Posterior cingulate gyrus (tissue), 11 donors: ENCODE measurements around the gene CACTIN.
"Not testable (repeated sequence)": the region's sequence is repeated elsewhere in the genome, so short reads cannot be mapped to it uniquely, and the experiment has no call there.

Experiments used
- DNase-seq, 10 donors: peaks; one replicate each; pipeline versions ENCODE4 v3.0.0 to v3.0.0-alpha.2; 2020 to 2021; ENCODE audit warnings: mixed read lengths in 3 of 10
- intact Hi-C: fragments of 100-400 bp; cut with DNase I; formaldehyde crosslinking; loops from one replicate; pipeline ENCODE4 v1.15.1; 2023

The CACTIN gene

GRCh38 chr19:3648037-3648905 is 21.7 kb upstream of the CACTIN start:
- no peak for DNase-seq
- intact Hi-C loops, result no loop called here

DNA sequence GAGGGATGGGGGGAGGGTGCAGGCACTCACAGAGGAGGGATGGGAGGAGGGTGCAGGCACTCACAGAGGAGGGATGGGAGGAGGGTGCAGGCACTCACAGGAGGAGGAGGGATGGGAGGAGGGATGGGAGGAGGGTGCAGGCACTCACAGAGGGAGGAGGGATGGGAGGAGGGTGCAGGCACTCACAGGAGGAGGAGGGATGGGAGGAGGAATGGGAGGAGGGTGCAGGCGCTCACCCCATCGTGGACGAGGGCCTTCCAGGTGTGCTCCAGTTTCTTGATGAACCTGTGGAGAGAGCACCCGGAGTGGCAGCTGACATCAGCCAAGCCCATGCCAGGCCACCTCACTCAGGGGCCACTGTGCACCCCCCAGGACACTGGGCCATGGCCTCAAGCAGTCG is 20.5 kb upstream of the CACTIN start:
- intact Hi-C loops, result not testable (repeated sequence)

GRCh38 chr19:3646336-3647092 is 19.9 kb upstream of the CACTIN start:
- DNase-seq, result no peak
- intact Hi-C loops, result no loop called here

More for the DNA sequence above, 20.5 kb upstream of the CACTIN start:
- not testable (repeated sequence) for DNase-seq

DNA sequence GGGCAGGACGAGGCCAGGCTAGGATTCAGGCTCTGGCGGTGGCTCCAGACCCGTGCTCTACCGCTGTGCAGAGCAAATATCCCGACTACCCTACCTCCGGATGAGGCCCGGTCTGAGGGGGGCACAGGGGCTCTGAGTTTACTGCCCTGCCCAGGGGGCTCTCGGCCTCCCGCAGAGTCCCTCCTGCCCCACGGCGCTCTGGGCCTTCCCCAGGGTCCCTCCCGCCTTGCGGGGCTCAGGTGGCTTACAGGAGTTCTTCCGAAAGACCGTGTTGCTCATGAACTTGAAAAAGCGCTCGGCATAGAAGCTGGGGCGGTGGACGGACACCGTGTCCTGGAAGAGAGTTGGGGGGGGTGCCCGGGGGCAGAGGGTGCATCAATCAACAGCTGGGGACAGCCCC is 19.1 kb upstream of the CACTIN start:
- intact Hi-C loops, result no loop called here
- no peak for DNase-seq

GRCh38 chr19:3645067-3645396 is 18.4 kb upstream of the CACTIN start:
- intact Hi-C loops, result no loop called here
- no peak for DNase-seq

GRCh38 chr19:3644351-3645066 is 17.9 kb upstream of the CACTIN start:
- peak; percentile 84 to 99 (median 94) for DNase-seq
- intact Hi-C loops, result no loop called here

GRCh38 chr19:3643674-3644313 is 17.2 kb upstream of the CACTIN start:
- intact Hi-C loops, result no loop called here
- DNase-seq, result no peak

- intact Hi-C loops, result no loop called here
- peak in 1 of 10 donors; percentile 41 for DNase-seq
Measured at GRCh38 chr19:3642987-3643673, 16.5 kb upstream of the CACTIN start.

GRCh38 chr19:3642296-3642695 is 15.7 kb upstream of the CACTIN start:
- DNase-seq, result peak in 1 of 10 donors; percentile 45
- intact Hi-C loops, result no loop called here

DNA sequence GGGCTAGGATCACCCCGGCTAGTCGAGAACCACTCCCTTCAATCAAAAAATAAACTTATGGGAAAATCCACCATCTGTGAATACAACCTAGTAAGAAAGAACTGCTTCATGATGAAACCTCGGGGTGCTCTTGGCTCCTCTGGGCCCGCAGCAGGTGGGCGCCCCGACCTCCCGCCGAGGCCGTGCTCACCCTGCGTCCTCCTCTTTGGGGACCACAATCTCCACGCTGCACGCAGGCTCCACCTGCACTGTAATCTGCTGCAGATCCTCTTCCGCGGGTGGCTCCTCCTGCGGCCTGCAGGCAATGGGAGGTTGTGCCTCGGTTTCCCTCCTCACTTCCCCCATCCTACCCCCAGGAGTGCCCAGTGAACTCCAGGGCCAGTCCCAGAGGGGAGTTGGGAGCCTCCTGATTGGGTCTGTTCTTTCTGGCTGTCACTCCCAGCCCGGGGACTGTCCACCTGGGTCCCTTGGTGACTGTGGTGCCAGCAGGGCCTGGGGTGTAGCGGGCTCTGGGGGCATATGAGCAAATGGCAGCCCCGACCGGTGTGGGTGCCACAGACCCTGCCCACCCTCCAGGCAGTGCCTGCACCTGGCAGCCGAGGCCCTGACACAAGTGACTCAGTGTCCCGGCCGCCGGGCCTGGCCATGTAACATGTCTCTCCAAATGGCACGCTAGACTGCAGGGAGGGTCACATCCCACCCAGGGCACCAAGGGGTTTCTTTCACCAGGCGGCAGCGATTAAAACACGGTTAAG is 15.1 kb upstream of the CACTIN start:
- intact Hi-C loops, result no loop called here
- DNase-seq, result no peak

DNA sequence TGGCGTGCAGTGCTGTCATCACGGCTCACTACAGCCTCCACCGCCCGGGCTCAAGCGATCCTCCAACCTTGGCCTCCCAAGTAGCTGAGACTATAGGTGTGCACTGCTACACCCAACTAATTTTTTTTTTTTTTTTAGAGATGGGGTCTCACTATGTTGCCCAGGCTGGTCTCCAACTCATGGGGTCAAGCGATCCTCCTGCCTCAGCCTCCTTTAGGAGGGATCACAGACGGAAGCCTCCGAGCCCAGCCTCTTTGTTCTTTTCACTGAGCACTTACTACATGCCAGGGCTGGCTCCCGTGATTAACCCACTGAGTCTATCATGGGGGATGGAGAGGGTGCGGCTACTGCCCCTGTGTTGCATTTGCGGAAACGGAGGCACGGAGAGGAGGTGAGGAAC is 12.9 kb upstream of the CACTIN start:
- intact Hi-C loops, result no loop called here
- DNase-seq, result no peak

GRCh38 chr19:3638208-3639193 is 11.9 kb upstream of the CACTIN start:
- intact Hi-C loops, result no loop called here
- no peak for DNase-seq

- intact Hi-C loops, result no loop called here
Measured at GRCh38 chr19:3637621-3638020, 11.0 kb upstream of the CACTIN start.

DNA sequence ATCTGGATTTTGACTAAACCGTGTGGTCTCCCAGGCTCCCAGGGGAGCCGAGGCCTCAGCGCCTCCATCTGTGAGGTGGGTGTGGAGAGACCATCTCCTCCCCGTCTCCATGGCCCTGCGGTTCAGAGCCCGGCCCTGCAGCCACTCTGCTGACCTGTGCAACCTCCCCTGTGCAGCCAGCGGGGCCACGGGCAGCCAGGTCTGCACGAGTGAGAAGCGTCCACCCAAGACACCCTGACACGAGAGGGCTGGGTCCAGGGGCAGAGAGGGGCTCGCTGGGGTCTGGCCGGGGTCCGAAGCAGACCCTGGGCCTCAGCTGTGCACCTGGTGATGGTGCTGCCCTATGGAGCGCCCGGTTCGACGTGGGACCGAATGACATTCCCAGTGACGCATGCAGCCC is 10.4 kb upstream of the CACTIN start:
- no peak for DNase-seq
- intact Hi-C loops, result no loop called here

More at GRCh38 chr19:3637621-3638020, 11.0 kb upstream of the CACTIN start:
- DNase-seq, result no peak

DNA sequence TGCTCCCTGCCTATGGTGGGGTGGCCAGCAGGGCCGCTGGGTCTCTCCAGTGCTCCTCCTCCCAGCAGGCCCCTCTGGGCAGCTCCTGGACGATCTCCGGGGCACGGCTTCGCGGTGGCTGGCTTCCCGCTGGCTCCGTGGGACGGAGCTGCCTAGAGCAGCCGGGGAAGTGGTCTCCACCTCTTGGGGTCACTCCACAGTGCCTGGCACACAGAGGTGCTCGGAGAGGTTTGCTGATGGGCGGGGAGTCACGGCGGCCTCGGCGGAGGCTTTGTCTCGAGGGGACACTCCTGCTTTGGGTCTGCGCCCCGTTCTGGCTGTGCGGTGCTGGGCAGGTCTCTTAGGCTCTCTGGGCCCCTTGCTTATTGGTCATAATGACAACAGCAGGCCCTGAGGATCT is 9.9 kb upstream of the CACTIN start:
- intact Hi-C loops, result no loop called here
- no peak for DNase-seq

DNA sequence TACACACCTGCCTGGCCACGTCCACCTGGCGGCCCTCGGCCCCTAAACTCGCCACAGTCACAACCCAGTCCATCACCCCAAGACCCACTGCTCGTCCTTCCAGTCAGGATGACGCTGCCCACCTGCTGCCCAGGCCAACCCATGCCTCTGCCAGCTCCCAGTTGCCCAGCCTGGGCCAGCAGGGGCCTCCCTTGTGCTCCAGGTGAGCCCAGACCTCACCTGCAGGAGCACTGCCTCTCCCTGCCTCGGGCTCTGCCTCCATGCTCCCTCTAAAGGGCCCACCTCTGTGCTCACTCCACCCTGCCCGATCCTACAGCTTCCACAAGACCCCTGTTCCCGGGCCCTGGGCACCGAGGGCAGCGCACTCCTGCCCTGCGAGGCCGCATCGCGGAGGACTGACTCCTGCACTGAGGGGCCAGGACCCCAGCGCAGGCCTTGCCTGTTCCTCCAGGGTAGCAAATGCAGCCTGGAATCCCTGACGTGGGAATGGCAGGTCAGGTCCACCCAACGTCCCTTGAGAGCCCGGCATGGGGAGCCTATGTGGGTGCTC is 8.0 kb upstream of the CACTIN start:
- no peak for DNase-seq
- intact Hi-C loops, result no loop called here

- no peak for DNase-seq
- intact Hi-C loops, result no loop called here
Measured at GRCh38 chr19:3633559-3633988, 7.0 kb upstream of the CACTIN start.
